Embryonic facial prominence (tissue), 1 donor: ENCODE data around the gene LAGE3.
A peak's percentile ranks its signal among the peaks of the same experiment; 100 is the strongest.
"Not testable (repeated sequence)": the region's sequence is repeated elsewhere in the genome, so short reads cannot be mapped to it uniquely, and the experiment has no call there.

Experiments used
- DNase-seq: peaks from one replicate; pipeline ENCODE4 v3.0.0-alpha.2; 2016; ENCODE audit errors: extremely low spot score

Gene LAGE3

DNA sequence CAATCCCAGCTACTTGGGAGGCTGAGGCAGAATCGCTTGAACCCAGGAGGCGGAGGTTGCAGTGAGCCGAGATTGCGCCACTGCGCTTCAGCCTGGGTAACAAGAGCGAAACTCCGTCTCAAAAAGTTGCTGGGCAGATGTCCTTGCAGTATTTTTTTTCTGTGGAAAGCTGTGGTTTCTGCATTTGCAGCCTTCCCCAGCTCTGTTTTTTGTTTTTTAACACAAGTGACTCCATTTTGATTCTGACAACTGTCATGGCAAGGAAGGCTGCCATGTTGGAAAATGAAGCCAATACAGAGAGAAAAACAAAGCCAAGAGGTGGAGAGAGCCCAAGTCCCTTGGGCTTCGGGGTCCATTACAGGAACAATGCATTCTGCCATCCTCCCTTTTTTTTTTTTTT is 23.0 kb upstream of the LAGE3 start:
- no peak for DNase-seq

DNA sequence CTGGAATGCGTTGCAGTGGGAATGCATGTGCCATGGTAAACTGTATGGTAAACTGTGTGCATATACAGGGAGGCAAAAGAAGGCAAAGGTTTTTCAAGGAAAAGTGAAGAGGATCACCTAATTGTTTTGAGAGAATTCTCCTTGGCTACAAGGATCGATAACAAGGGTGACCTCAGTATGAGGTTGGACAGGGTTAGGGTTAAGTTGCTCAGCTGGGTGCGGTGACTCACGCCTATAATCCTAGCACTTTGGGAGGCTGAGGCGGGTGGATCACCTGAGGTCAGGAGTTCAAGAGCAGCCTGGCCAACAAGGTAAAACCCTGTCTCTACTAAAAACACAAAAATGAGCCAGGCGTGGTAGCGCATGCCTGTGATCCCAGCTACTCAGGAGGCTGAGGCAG is 22.3 kb upstream of the LAGE3 start:
- not testable (repeated sequence) for DNase-seq

DNA sequence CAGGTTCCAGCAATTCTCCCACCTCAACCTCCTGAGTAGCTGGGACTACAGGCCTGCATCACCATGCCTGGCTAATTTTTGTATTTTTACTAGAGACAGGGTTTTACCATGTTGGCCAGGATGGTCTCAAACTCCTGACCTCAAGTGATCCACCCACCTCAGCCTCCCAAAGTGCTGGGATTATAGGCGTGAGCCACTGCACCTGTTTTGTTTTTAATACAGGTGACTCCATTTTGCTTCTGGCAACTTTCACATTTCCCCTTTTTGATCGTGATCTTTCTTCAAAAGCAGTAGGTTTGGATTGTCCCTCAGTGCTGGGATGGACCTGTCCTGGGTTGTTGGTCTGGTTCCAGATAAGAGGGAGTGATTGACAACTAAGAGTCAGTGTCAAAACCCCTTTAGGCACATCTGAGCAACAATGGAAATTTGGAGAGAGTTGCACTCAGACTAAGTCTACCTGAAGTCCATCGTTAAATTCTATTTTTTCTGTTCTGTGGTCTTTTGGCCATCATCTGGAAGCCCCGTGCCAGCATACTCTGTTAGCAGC is 17.6 kb upstream of the LAGE3 start:
- DNase-seq, result not testable (repeated sequence)

DNA sequence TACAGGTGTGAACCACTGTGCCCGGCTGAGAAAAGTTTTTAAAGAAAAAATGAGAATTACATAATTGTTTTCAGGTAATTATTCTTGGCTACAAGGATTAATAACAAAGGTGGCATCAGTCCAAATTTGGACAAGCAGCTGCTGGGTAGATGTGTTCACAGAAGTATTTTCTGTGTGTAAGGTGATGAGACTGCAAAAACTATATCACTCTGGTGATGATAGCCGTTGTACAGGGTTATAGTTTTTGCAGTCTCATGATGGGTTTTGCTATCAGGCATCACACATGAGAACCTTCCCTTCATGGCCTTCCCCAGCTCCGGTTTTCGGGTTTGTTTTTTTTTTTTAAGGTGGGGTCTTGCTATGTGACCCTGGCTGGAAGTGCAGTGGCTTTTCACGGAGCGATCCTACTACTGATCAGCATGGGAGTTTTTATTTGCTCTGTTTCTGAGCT is 16.4 kb upstream of the LAGE3 start:
- no peak for DNase-seq

DNA sequence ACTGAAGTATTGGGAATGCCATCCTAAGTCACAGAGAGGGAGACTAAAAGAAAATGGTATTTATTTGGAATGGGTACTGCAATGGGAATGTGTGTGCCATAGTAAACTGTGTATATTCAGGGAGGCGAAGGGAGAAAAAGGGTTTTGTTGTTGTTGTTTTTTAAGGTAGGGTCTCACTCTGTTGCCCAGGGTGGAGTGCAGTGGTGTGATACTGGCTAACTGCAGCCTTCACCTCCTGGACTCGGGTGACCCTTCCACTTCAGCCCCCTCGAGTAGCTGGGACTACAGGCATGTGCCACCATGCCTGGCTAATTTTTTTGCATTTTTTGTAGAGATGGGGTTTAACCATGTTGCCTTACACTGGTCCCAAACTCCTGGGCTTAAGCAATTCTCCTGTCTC is 15.6 kb upstream of the LAGE3 start:
- no peak for DNase-seq

GRCh38 chrX:154490414-154491083 is 11.5 kb upstream of the LAGE3 start, which contains the start of gene SLC10A3:
Gene SLC10A3 (minus strand): TSS chrX:154490629. CDS start chrX:154488940, 1,689 bp downstream.
- DNase-seq, result peak; percentile 74

- no peak for DNase-seq
These were observed 10.9 kb upstream of the LAGE3 start for GRCh38 chrX:154490021-154490413.

- DNase-seq, result no peak
These were observed 10.1 kb upstream of the LAGE3 start for GRCh38 chrX:154489182-154489581.

DNA sequence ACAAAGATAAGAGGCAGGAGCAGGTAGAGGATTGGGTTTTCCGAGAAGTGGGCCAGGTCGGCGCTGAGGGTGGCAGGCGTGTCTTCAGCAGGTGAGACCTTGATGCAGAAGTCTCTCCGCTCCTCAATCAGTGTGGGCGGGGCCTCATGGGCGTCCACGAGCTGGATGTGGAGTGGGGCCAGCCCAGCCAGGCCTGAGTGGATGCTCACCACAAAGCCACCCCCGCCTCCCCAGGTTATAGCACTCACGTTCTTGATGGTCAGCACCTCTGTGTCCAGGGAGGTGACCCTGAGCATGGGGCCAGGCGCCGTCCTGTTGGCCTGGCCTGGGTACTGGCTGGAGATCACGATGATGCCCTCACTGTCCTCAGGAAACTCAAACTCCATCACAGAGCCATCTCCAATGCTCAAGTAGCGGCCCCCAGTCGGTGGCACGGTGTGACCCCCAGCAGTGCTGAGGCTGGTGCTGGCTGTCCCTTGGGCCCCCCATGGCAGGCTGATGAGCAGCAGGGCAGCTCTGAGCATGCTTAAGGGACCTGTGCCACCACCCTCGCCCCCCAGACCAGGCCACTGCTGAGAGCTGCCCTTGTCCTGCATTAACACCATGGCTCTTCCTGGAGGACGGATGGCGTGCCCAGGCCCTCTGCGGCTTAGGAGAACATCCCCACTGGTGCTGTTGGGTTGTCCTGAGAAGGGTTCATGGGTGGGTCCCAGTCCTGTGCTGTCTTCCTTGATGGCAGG is 9.4 kb upstream of the LAGE3 start:
- DNase-seq, result no peak

DNA sequence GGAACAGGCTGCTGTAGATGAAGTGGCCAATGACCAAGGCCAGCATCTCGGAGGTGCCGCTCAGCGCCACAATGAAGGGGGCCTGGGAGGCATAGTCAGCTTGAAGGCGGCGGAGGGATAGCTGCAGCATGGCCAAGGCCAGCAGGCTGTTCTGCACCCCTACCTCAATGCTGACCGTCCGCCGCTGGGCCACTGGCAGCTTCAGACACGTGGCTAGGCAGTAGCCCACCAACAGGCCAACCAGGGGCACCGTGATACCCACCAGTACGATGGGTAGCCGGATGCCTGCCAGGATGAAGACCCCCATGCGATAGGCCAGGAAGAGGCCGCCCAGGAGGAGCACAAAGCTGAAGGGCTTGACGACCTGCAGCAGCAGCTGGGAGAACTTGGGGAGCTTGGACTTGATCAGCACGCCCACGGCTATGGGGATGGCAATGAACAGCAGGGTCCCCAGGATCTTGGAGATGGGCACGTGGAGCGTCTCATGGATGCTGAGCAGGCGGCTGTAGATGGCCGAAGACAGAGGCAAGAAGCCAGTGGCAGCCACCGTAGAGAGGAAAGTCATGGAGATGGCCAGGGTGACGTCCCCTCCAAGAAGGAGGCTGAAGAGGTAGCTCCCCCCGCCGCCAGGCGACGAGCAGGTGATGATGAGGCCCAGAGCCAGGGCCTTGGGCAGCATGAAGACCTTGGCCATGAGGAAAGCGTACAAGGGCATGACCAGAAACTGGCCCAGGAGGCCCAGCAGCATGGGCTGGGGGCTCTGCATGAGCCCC is 8.6 kb upstream of the LAGE3 start:
- DNase-seq, result no peak

DNA sequence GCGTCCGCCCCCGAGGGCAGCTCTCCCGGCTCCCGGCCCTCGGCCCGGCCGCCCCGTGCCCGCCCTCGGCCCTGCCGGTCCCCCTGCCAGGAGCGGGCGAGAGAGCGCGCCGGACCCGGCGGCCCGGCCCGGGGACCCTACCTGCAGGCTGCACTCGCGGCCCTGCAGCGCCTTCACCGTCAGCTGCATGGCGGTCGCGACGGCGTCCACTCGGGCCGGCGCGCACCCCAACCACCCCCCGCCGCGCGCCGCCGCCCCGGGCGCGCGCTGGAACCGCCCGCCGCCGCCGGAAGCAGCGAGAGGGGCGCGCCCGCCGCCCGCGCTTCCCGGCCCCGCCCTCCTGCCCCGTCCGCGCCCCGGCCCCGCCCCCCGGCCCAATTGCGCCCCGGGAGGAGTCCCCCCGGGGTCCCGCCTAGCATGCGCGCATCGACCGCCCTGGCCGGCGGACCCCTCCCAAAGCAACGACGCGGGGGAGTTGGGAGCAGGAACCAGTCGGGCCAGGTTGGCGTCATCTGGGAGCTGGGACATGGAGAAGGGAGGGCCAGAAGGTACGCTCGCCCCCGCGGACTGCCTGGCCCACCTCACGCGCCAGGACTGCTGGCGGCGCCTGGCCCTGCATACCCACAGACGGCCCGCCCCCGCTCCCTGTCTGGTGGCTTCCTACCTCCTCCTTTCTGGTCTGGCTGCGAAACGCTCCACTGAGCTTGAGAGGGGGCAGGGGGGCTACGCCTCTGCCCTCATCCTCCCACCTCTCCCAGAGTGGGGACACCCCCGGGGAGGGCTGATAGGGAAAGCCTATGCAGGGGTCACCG is 7.5 kb upstream of the LAGE3 start, which contains the start of gene UBL4A:
Gene UBL4A, minus strand, starts transcription at position 220 of the 812 bp plus-strand sequence. Its CDS starts 31 bp downstream, at position 189.
- DNase-seq, result peak; percentile 16

- DNase-seq, result no peak
These were observed 6.9 kb upstream of the LAGE3 start for GRCh38 chrX:154486052-154486395.

DNA sequence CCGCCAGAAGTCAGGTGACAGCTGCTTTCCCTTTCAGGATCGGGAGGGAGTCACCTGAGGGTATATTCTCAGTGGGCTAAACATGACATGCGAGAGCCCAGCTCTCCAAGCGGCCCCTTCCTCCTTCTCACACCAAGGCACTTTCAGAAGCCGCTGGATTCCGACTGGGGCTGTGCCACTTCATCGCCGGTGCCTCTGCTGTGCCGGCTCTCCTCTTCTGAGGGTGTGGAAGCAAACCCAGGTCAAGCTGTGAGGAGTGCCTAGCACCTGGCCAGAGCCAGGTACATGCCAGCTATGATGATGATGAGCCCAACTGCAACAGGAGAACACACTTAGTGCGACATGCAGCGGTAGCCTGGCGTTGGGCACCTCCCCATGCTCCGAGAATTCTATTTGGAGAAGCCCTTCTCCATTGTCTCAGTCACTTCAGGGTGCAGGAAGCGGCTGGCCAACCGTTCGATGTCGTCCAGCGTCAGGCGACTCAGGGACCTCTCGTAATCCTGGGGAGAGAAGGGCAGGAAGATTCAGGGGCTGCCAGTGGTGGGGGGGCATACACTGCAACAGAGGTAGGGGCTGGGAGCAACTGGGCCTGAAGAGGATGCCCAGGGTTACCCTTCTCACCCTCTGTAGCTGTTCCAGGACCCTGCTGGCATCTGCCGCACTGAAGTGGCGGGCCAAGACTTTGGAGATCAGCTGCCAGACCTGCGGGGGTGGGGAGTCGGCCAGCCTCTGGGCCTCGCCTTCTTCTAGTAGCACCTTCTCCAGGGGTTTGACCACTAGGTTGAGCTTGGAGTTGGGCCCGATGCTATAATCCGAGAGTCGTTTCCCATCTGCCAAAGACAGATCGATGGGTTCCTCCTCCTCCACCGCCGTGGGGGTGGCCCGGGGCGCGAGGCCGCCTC is 6.3 kb upstream of the LAGE3 start:
- no peak for DNase-seq

- DNase-seq, result no peak
These were observed 5.4 kb upstream of the LAGE3 start for GRCh38 chrX:154484255-154485149.

- no peak for DNase-seq
These were observed 4.2 kb upstream of the LAGE3 start for GRCh38 chrX:154483325-154483724.

DNA sequence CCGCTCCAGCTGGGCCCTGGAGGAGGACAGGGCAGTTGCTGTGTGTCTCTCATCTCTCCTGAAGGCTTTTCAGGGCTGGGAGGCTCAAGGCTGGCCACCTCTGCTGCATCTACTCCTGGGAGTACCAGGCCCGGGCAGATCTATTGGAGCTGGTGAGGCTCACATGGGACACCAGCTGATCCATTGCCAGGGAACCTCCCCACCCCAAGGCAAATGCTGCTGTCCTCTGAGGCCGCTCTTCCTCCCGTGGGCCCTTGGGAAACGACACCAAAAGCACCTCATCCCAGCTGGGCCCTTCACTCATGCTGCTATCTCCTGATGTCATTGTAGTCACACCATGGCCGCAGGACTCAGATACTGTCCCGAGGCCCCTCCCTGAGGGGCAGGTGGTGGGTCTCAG is 3.7 kb upstream of the LAGE3 start:
- no peak for DNase-seq

GRCh38 chrX:154481911-154482601 is 3.0 kb upstream of the LAGE3 start:
- DNase-seq, result no peak

DNA sequence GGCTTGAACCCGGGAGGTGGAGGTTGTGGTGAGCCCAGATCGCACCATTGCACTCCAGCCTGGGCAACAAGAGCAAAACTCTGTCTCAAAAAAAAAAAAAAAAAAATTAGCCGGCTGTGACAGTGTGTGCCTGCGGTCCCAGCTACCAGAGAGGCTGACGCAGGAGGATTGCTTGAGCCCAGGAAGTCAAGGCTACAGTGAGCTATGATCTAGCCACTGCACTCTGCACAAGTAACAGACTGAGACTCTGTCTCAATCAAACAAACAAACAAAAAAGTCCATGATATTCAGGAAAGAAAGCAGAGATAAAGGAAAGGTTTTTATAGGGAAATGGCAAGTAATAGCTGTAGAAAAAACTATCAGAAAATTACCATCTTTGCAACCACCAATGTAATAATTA is 2.1 kb upstream of the LAGE3 start:
- DNase-seq, result no peak
